Endodermal cell (in vitro differentiated cells): ENCODE data around the gene CYP17A1. TPM values are rescaled to one million over a fixed set of nuclear protein-coding genes. Genes with fewer than 3 reads are reported as not detected.

Source experiments
- total RNA-seq, 2 donors: library from RNA; stranded (reverse); fragmentation: NEBNext Ultra II Directional in 1 of 2; extraction: Animal tissue kit (Norgen Biotek cat#: 25700) in 1 of 2; gene quantifications; 2 replicates in 1 of 2; 3 replicates in 1 of 2; pipeline ENCODE4 v1.2.1, GENCODE V29; 2021

CYP17A1 gene
- total RNA-seq, 2 donors from 2014 or later: not detected

Other genes starting within 250 kb of the CYP17A1 start
- 10 to 100 TPM; 27.7 to 32.7 TPM for gene TRIM8, start 192.9 kb downstream of the CYP17A1 start, total RNA-seq
- gene ARL3, start 123.0 kb downstream of the CYP17A1 start, total RNA-seq: 10 to 100 TPM; 20.3 to 25.6 TPM
- 10 to 100 TPM; 30.5 to 32.9 TPM for gene SFXN2, start 122.8 kb downstream of the CYP17A1 start, total RNA-seq
- gene WBP1L, start 93.5 kb downstream of the CYP17A1 start, total RNA-seq: 10 to 100 TPM; 23.5 to 25.8 TPM
- 1 to 10 TPM; 5.0 to 5.7 TPM for gene BORCS7, start 16.8 kb upstream of the CYP17A1 start, total RNA-seq
- 10 to 100 TPM; 10.2 to 20.9 TPM for gene AS3MT, start 32.1 kb upstream of the CYP17A1 start, total RNA-seq
- gene CNNM2, start 80.9 kb upstream of the CYP17A1 start, total RNA-seq: 10 to 100 TPM; 14.7 to 17.9 TPM